ENCODE results near the gene ZPBP.
"Not testable (repeated sequence)": the region's sequence is repeated elsewhere in the genome, so short reads cannot be mapped to it uniquely, and the experiment has no call there.

Gene ZPBP, protein sequence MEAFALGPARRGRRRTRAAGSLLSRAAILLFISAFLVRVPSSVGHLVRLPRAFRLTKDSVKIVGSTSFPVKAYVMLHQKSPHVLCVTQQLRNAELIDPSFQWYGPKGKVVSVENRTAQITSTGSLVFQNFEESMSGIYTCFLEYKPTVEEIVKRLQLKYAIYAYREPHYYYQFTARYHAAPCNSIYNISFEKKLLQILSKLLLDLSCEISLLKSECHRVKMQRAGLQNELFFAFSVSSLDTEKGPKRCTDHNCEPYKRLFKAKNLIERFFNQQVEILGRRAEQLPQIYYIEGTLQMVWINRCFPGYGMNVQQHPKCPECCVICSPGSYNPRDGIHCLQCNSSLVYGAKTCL

DNA sequence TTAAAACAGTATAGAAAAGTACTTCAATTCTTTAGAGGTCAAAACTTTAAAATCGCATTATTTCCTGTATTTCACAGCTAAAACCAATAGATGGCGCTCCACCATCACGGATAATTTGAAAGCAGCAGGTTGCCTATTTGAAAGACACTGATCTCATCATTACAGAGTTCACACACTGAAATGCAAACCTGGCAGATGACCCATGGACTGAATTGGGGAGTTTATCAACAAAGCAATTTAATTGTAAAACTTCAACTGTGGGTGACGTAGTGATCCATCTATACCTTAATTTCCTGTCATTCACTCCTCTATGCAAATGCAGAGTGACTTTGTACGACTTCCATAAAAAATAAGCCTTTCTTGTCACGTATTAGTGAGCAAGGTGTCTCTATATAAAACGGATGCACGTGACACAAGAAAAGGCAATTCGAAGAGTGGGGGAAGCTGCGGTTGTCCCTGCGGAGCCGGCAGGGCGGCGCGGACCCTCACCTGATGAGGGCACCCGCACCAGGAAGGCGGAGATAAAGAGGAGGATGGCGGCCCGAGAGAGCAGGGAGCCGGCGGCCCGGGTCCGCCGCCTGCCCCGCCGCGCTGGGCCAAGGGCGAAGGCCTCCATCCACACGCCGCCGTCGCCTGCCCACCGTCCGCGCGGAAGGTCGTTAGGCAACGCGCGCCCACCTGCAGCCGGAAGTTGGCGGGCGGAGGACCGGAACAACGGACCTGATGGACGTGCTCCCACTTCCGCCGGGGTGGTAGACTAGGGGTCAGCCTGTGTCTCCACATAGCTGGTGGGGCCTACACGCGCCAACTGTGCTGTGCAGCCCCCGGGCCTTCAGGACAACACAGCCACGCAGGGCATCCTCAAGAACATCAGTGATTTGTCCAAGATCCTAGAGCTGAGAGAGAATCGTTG, at the start of gene ZPBP:
ZPBP (minus strand) TSS at position 668 of the 913 bp plus-strand sequence; CDS start at position 616, 52 bp downstream.
- no peak for DNase-seq

DNA sequence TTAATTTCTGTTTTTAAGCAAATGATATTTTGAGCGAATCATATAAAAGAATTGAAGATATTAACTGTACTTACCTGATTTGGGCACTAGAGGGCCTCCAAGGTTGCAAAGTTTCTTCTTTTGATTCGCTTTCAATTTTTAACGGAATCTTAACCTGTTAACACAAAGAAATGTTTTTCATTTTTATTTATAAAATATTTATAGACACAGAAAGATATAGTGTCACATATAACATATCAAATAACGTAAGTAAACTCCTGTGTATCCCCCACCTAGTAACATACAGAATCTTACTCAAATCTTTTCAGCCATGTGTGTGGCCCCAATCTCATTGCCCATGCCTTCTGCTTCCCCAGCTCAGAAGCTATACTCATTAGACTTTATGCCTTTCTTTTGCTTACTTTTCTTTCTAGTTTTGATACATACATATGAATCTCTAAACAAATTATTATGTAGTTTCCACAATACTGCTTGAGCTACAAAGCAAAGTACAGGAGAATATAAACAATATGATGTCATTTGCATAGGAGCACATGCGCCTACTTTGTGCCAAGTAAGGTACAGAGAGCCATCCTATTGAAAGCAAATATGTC, 49.5 kb upstream of the ZPBP start:
- no peak for DNase-seq

DNA sequence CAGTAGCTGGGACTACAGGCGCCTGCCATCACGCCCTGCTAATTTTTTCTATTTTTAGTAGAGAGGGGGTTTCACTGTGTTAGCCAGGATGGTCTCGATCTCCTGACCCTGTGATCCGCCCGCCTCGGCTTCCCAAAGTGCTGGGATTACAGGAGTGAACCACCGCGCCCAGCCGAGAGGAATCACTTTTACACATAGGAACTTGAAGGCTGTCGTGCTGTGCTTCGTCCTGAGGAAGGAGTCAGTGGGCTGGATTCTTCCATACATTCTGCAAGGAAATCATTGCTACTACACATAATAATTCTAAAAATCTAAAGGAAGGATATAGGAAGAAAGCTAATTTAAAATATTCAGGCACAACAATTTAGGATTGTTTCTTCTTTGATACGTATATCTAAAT, 48.8 kb upstream of the ZPBP start:
- DNase-seq: no peak

DNA sequence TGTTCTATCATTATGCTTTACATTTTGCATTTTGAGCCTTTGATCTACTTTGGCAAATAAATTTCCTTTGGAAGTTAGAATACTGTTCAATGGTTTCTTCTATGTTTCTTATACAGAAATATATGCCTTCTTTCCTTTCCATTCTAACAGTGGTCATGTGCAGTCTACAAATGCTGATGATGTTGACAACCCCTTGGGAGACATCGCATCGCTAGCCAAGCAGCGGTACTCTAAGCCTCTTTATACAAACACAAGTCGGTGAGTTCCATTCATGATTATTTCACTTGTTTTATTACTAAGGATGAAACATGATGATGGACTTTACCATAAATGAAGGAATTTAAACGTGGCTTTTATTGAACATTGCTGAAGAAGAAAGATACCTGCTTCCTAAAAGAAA, 48.1 kb upstream of the ZPBP start:
- no peak for DNase-seq

DNA sequence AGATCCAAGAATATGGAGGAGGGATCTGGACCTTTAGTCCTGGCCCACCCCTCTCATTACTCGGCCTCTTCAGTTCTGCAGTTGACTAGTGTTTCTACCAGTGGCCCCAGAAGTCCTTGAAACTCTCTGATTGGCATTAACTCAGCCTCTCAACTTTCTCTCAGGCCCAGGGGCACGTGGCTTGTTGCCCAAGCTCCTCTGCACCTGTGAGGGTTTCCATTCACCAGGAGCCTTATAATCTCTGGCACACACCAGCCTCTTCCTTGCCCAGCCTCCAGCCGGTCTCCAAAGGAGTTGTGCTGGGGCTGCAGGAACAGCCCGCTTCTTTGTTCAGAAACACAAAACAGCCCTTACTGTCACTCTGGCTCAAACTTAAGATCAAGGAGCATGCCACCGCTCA, 47.6 kb upstream of the ZPBP start:
- no peak for DNase-seq

DNA sequence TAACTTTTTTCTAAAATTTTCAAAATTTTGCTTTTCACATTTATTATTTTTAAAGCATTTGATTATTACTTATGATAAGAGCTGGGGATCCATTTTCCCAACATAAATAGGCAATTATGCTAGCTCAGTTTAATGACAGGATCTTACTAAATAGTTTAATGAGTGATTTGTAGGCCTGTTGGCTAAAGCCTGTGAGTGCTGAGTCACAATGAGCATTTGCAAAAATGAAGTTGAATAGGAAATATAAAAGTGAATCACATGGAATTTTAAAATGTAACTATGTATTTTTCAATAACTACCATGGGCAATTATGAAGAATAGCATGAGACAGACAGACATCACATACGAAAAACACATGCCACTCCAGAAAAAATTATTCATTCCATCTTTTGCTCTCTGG, 45.1 kb upstream of the ZPBP start:
- no peak for DNase-seq

DNA sequence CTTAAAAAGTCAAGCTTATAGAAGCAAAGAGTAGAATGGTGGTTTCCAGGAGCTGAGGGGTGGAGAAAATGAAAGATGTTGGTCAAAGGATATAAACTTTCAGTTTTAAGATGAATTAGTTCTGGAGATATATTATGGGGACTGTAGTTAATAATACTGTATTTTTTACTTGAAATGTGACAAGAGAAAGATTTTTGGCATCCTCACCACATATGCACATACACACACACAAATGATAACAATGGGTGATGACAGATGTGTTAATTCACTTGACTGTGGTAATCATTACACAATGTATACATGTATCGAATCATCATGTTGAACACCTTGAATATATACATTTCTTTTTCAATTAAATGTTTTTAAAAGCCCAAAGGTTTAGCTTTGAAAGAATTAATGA, 32.7 kb upstream of the ZPBP start:
- DNase-seq: no peak

DNA sequence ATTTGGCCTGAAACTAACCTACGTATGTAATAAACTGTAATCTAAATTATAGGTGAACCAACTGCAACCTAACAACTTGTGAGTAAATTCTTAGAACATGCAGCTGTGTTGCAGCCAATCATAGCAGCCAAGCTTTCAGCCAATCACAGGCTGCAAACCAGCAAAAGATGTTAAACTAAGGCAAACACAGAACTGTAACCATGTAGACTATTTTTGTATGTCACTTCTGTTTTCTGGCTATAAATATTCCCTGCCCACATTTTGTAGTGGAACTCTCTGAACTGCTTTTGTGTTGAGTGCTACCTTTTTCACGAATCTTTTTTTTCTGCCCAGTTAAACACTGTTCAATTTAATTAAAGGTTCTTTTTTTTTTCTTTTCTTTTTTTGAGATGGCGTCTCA, 28.2 kb upstream of the ZPBP start:
- DNase-seq: no peak

DNA sequence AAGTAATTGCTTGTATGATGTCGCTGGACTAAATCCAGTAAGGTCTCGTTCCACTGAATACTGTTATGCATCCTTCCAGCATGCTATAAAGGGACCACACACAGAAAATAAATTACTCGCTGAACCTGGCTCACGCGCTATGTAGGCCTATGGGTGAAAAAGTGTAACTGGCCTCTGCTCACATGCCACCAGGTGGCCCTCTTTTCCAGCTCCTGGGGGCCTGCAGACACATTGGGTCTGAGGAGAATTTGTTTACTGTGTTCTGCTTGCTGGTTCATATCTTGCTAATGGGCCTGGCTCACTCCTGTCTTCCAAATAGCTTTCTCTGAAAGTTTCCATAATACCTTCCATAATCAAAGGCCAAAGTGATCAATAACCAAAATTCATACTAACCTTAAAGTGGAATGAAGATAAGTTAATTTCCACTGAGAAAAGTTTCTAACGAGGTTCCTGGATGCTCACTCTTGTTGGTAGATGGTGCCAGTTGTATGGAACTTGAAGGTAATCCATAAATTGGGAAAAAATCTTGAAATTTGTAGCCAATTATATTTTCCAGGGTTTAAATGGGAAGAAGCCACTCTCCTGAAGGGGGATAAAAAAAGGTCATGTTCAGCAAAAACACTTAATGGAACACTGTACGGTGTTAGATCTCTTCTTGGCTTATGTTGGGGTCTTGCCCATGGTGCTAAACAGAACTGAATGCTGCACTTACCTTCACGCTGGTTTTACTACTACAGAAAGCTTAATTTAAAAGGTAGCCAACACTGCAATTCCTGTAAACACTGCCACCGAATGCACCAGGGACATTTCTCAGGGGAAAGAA, 27.0 kb upstream of the ZPBP start:
- DNase-seq: no peak

DNA sequence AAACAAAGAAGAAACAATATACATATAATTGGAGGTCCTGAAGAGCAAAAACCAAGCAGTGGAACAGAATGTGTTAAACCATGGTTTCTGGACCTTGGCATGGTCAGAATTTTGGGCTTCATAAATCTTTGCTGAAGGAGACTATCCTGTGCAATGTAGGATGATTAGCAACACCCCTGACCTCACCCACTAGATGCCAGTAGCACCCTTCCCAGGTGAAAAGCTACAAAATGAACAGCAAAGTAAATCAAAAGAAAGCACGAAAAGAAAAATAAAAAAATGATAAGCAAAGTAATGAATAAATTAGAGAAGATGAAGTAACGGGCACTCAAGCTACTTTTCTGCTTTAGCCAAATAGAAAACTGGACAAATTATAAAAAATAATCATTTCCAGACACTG, 19.2 kb upstream of the ZPBP start:
- DNase-seq: no peak

DNA sequence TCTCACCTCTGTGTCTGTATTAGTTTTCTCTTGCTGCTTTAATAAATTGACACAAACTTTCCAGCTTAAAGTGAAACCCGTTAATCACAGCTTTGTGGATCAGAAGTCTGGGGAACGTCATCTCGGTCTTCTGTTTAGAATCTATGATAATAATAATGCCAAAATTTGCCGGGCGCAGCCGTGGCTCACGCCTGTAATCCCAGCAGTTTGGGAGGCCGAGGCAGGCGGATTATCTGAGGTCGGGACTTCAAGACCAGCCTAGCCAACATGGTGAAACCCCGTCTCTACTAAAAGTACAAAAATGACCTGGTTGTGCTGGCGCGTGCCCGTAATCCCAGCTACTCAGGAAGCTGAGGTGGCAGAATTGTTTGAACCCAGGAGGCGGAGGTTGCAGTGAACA, 8.8 kb upstream of the ZPBP start:
- DNase-seq: no peak

DNA sequence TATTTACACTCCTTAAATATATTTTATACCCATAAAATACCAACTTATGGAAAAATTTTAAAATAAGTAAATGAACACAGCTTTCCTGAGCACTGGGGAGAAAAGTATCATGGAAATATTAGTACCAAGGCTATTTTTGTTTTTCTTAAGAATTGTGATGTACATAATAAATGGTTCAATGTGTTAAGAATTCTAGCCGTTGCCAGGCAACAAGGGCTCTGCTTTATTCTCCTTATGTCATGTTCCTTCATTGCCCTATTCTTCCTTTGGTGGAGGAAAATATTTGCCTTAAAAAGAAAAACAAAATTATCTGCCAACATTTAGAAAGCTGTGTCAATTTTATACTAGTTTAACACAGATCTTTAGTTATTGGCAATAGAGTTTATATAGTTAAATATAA, 2.6 kb upstream of the ZPBP start:
- no peak for DNase-seq

DNA sequence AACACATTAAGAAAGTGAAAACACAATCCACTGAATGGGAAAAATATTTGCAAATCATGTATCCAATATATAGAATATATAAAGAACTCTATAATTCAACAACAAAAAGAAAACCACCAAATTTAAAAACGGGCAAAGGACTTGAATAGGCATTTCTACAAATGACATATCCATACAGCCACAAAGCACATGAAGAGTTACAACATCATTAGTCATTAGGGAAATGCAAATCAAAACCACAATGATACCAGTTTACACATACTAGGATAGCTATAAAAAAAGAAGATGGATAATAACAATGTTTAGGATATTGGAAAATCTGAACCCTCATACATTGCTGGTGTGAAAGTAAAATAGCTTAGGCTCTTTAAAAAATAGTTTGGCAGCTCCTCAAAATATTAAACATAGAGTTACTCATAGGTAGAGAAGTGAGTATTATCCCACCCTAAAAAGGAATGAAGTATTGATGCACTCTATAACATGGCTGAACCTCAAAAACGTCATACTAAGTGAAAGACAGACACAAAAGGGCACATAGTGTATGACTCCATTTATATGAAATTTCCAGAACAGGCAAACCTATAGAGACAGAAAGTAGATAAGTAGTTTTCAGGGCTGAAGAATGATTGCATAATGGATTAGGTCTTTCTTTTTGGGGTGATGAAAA, 4.5 kb downstream of the ZPBP start:
- DNase-seq: no peak

DNA sequence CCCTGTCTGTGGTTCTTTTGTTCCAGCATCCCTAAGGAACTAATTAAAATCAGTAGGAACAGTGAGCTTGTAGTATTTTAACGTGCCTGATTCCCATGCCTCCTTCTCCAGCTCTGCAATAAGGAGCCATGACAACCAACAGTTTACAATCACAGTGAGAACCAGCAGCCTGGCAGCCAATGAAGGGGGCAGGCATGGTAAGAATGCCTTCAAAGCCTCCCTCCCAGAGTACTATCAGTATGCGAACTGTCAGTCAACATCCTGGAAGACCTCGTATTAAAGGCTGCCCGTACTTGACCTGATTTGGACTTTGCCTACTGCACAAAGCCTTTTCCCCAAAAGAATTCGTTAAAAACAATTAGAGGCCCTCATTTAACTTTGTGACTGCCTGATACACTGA, 7.7 kb downstream of the ZPBP start:
- DNase-seq: no peak

DNA sequence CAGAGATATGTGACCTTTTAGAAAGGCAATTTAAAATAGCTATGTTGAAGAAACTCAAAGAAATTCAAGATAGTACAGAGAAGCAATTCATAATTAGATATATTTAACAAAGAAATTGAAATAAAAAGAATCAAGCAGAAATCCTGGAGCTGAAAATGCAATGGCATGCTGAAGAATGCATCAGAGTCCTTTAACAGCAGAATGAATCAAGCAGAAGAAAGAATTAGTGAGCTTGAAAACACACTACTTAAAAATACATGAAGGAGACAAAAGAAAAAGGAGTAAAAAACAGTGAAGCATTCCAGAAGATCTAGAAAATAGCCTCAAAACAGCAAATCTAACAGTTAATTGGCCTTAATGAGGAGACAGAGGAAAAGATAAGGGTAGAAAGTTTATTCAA, 20.0 kb downstream of the ZPBP start:
- DNase-seq: no peak

DNA sequence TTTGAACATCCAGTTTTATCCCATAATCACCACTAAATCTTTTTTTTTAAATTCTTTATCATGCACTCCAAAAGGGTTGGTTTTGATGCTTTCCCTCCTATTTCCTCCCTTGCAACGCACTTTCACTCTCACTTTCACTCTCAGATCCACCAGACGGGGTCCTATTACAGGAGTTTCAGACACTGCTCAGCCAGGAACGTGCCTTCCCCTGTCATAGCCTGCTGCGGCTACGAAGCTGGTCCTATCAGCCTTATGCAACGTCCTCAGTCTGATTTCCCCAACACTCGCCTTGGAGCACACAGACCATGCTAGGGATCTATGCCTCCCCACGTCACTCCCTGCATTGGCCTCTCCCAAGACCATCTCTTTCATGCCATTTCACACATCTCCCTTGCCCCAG, 23.4 kb downstream of the ZPBP start:
- DNase-seq: no peak

DNA sequence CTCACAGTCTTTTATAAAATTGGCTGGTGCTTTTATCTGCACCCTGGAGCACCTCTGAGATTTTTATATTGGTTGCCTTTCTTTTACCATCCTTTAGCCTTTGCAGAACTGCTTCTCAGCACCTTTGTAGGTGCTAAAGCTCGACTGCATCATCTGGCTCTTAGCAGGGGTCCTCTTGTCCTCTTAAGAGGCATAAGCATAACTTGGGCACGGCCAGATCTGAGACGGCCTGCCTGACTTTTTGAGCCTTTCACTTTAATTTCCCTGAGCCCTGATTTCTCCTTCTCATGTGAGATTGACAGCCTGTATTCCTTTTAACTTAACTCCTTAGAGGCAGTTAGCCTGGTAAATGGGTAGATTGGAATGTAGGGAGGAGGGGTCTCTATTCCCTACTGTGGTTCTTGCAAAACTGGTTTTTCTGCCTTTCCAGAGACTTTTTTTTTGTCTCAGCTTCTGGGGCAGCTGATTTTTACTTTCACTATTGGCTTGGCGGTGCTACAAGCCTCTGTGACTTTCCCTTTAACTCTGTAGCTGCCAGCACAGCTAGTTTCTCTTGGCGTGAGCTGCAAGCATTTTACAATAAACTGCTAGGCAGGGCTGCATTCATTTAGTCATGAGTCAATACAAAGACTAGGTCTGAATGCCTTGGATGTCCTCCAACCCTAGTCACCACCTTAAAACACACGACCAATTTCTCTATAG, 24.0 kb downstream of the ZPBP start:
- DNase-seq: no peak

DNA sequence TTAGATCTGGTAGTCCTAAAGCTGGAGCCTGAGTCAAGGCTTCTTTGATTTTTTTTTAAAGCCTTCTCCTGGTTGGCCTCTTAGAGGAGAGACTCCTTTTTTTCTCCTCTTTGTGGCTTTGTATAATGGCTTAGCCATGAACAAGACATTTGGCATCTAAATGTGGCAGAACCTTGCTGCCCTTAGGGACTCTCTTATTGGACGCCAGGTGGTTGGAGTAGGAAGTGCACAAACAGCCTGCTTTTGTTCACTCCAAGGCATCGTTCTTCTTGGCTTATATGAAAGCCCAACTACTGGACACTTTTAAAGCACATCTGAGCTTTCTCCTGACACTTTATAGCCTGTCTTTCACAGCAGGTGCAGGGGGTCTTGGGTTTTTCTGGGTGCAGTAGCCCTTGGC, 25.0 kb downstream of the ZPBP start:
- no peak for DNase-seq

DNA sequence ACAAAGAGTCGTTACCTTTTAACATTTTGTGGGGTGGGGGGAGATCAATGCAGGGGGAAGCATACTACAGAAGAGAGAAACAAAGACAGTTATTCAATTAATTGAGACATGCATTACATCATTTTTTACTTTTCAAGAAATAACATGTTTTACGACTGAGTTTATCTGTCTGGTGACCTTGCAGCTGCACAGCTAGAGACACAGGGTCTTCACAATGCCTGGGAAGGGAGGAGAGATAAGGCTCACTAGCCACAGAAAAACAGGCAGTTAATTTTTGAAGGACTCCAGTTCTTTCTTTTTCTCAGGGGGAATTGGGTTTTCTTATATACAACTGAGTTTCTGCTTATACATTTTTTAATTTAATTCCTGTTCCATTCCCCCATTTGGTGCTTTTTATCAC, 30.1 kb downstream of the ZPBP start:
- no peak for DNase-seq

DNA sequence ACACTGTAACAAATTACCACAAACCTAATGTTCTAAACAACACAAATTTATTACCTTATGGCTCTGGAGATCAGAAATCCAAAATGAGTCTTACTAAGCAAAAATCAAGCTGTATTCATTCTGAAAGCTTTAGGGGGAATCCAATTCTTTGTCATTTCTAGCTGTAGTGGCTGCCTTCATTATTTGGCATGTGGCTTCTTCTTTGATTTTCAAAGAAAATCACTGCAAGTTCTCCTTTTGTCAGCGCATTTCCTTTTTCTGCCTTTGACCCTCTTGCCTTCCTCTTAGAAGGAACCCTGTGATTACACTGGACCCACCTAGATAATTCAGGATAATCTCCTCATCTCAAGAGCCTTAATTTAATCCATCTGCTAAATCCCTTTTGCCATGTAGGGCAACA, 36.9 kb downstream of the ZPBP start:
- DNase-seq: no peak

DNA sequence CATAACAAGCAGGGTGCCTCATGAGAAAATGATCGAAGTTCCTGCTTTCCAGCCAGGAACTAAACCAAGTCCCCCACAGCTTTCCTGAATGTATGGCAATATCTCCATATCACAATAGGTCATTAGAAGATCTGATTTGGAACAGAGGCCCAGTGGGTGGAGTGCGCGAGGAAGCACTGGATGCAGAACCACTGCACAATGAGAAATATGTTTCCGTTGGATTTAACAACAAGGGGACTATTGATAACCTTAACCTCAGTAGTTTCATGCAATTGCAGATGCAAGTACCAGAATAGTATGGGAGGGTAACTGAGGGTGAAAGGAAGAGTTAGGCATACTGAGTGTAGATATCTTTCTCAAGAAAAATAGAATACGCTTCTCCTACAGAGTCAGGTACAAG, 45.3 kb downstream of the ZPBP start:
- no peak for DNase-seq

DNA sequence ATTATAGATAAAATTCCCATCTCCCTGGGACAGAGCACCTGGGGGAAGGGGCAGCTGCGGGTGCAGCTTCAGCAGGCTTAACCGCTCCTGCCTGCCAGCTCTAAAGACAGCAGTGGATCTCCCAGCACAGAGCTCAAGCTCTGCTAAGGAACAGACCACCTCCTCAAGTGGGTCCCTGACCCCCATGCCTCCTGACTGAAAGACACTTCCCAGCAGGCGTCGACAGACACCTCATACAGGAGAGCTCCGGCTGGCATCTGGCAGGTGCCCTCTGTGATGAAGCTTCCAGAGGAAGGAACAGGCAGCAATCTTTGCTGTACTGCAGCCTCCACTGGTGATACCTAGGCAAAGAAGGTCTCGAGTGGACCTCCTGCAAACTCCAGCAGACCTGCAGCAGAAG, 51.9 kb downstream of the ZPBP start:
- not testable (repeated sequence) for DNase-seq

Data from GF-D8 (cell line).